Measurements from ENCODE around the gene OTOG. TPM values are rescaled to one million over a fixed set of nuclear protein-coding genes. Genes with fewer than 3 reads are reported as not detected.

Gene OTOG
- total and polyA plus RNA-seq, 4 donors = 0.11 TPM; not detected in 3

- no peak for ATAC-seq (ENCODE audit: insufficient read depth, low FRiP score)
- H3K4me3 ChIP-seq = no peak overlapping the region
- H3K9me3 ChIP-seq (ENCODE audit: control insufficient read depth in 4 of 4, insufficient read depth in 3 of 4, low read length in 3 of 4) = peaks cover 0 to 4% (median 0%) of the 10 kb centered on the region in 4 donors
- H3K9ac ChIP-seq (ENCODE audit: insufficient read depth in 1 of 2, low read length in 2 of 2) = no peak overlapping the region
- no peak overlapping the region for H3K27ac ChIP-seq (ENCODE audit: low read depth in 1 of 2, low read length in 1 of 2)
- peaks cover 0 to 4% (median 0%) of the 10 kb centered on the region in 5 donors for H3K4me1 ChIP-seq (ENCODE audit: control insufficient read depth in 5 of 5, insufficient read depth in 5 of 5, low read length in 5 of 5)
- H3K27me3 ChIP-seq (ENCODE audit: control insufficient read depth in 3 of 3, insufficient read depth in 3 of 3, low read length in 2 of 3) = peaks cover 0 to 8% (median 3%) of the 10 kb centered on the region in 3 donors
- no peak for TF ChIP-seq CTCF (IDR thresholded peaks at IDR 0.05; ENCODE audit: control extremely low read depth, extremely low read depth)
- H3K36me3 ChIP-seq (ENCODE audit: control insufficient read depth in 4 of 4, insufficient read depth in 4 of 4, low read length in 4 of 4) = no peaks in the 10 kb centered on the region
- WGBS, 2 donors = 85 to 87% methylated on average over 2 of the region's 2 CpGs
- DNase-seq = no peak
These were observed 819 bp upstream of the OTOG start for GRCh38 chr11:17546240-17546639.

DNA sequence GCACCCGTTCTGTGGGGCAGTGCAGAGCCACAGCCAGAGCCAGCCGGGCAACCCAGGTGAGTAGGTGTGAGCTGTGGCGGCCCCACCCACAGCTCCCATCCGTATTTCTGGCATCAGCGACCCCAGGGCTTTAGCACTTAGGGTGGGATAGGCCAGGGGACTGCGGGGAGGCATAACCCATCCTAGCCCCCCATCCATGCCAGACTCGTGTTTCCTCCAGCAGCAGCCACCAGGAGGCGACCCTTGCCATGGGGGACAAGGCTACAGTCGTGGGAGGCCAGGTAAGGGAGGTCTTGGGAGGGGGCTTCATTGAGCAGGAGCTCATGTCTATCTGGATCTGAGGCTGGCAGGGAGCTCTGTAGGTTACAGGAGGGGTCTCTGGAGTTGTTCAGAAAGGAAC lies 873 bp downstream of the OTOG start:
- peaks cover 0 to 8% (median 3%) of the 10 kb centered on the region in 3 donors for H3K27me3 ChIP-seq (ENCODE audit: control insufficient read depth in 3 of 3, insufficient read depth in 3 of 3, low read length in 2 of 3)
- WGBS, 2 donors = 56 to 64% methylated on average over 9 of the region's 9 CpGs

DNA sequence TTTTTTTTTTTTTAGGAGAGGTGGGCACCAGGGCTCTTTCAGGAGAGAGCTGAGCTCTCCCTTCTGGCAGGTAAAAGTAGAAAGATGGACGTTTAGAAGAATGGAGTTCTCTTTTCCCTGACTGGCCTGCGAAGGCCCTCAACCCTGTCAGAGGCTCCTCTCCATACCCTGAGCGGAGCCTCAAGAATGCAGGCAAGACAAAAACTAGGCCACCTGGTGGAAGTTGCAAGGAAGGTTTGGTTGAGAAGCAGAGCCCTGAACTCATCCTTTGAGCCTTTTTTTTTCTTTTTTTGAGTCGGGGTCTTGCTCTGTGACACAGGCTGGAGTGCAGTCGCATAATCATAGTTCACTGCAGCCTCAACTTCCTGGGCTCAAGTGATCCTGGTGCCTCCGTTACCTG lies 1.4 kb downstream of the OTOG start:
- WGBS, 2 donors = 77 to 81% methylated on average over 6 of the region's 6 CpGs
- DNase-seq (no peak), ATAC-seq (ENCODE audit: insufficient read depth, low FRiP score) (no peak)
- H3K27me3 ChIP-seq (ENCODE audit: control insufficient read depth in 3 of 3, insufficient read depth in 3 of 3, low read length in 2 of 3) = peaks cover 0 to 8% (median 3%) of the 10 kb centered on the region in 3 donors
- no peaks in the 10 kb centered on the region for H3K36me3 ChIP-seq (ENCODE audit: control insufficient read depth in 4 of 4, insufficient read depth in 4 of 4, low read length in 4 of 4)
- H3K9ac ChIP-seq (ENCODE audit: insufficient read depth in 1 of 2, low read length in 2 of 2) = no peak overlapping the region
- H3K9me3 ChIP-seq (ENCODE audit: control insufficient read depth in 4 of 4, insufficient read depth in 3 of 4, low read length in 3 of 4) = peaks cover 0 to 4% (median 0%) of the 10 kb centered on the region in 4 donors
- TF ChIP-seq CTCF (IDR thresholded peaks at IDR 0.05; ENCODE audit: control extremely low read depth, extremely low read depth) = no peak
- H3K27ac ChIP-seq (ENCODE audit: low read depth in 1 of 2, low read length in 1 of 2) = no peak overlapping the region
- no peak overlapping the region for H3K4me3 ChIP-seq
- peaks cover 0 to 4% (median 0%) of the 10 kb centered on the region in 5 donors for H3K4me1 ChIP-seq (ENCODE audit: control insufficient read depth in 5 of 5, insufficient read depth in 5 of 5, low read length in 5 of 5)

More for the DNA sequence above, 873 bp downstream of the OTOG start:
- Histone ChIP-seq H3K9ac (ENCODE audit: insufficient read depth in 1 of 2, low read length in 2 of 2) (no peak overlapping the region), H3K27ac (ENCODE audit: low read depth in 1 of 2, low read length in 1 of 2) (no peak overlapping the region), H3K4me3 (no peak overlapping the region), H3K4me1 (ENCODE audit: control insufficient read depth in 5 of 5, insufficient read depth in 5 of 5, low read length in 5 of 5) (peaks cover 0 to 4% (median 0%) of the 10 kb centered on the region in 5 donors), H3K36me3 (ENCODE audit: control insufficient read depth in 4 of 4, insufficient read depth in 4 of 4, low read length in 4 of 4) (no peaks in the 10 kb centered on the region), H3K9me3 (ENCODE audit: control insufficient read depth in 4 of 4, insufficient read depth in 3 of 4, low read length in 3 of 4) (peaks cover 0 to 4% (median 0%) of the 10 kb centered on the region in 4 donors)
- no peak for DNase-seq
- ATAC-seq (ENCODE audit: insufficient read depth, low FRiP score) = no peak
- no peak for TF ChIP-seq CTCF (IDR thresholded peaks at IDR 0.05; ENCODE audit: control extremely low read depth, extremely low read depth)
